Measurements from ENCODE around the gene ARPC1A.

Gene ARPC1A

DNA sequence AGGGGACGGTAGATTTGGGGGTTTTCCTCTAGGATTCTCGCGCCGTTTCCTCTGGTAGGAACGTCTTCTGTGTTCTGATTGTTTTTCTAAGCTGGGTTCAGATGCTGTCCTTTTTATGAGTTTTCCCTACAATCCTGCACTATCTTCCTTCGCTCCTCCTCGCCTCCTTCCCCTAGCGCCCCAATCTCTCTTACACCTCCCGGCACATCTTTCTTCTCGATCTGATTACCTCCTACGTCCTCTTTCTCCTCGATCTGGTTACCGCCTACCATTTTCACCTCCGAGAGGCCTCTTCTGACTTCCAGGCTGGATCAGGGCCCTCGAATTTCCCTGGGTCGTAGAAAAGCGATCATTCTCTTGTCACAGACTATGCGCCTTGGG is 83.5 kb downstream of the ARPC1A start:
- TF ChIP-seq, protein P1, sequence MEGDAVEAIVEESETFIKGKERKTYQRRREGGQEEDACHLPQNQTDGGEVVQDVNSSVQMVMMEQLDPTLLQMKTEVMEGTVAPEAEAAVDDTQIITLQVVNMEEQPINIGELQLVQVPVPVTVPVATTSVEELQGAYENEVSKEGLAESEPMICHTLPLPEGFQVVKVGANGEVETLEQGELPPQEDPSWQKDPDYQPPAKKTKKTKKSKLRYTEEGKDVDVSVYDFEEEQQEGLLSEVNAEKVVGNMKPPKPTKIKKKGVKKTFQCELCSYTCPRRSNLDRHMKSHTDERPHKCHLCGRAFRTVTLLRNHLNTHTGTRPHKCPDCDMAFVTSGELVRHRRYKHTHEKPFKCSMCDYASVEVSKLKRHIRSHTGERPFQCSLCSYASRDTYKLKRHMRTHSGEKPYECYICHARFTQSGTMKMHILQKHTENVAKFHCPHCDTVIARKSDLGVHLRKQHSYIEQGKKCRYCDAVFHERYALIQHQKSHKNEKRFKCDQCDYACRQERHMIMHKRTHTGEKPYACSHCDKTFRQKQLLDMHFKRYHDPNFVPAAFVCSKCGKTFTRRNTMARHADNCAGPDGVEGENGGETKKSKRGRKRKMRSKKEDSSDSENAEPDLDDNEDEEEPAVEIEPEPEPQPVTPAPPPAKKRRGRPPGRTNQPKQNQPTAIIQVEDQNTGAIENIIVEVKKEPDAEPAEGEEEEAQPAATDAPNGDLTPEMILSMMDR (IDR thresholded peaks at IDR 0.05), result no peak

DNA sequence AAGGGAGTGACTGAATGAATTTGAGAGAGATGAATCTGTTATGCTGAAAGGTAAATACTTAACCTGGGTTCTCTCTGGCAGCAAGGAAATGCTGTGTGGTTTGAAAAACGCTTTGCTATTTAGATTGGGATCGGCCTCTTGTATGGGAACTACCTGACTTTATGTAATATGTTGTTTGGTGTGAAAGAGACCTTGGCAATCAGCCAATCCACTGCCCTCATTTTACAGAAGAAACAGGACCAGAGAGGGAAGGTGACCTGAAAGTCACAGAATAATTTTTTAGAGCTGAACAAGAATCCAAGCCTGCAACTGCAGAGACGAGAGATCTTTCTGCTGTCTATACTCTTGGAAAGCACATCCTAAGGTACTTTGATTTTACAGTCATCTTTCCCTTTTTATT is 84.1 kb downstream of the ARPC1A start:
- TF ChIP-seq, protein P1 (IDR thresholded peaks at IDR 0.05), result no peak

DNA sequence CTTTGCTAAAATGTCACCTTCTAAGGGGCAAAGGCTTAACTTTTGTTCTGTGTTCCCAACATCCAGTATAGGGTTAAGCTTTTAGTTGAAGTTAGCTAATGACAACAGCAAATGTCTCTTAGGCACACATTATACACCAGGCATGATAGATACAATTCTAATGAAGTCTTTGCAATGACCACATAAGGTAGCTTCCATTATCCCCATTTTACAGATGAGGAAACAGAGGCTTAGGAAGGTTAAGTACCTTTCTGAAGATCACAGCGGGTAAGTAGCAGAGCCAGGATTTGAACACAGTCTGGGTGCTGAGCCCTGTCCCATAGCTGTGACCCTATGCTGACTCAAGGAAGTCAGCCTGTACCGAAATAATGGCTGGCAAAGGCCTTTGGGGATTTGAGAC is 84.9 kb downstream of the ARPC1A start:
- TF ChIP-seq, protein P1 (IDR thresholded peaks at IDR 0.05), result no peak

DNA sequence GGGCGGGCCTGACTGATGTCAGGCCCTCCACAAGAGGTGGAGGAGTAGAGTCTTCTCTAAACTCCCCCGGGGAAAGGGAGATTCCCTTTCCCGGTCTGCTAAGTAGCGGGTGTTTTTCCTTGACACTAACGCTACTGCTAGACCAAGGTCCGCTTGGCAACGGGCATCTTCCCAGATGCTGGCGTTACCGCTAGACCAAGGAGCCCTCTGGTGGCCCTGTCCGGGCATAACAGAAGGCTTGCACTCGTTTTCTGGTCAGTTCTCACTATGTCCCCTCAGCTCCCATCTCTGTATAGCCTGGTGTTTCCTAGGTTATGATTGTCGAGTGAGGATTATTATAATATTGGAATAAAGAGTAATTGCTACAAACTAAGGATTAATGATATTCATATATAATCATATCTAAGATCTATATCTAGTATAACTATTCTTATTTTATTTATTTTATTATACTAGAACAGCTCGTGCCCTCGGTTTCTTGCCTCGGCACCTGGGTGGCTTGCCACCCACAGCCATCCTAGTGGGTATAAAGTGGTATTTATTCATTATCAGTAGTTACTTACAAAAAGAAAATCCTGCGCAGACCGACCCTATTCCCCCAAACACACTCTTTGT is 89.9 kb downstream of the ARPC1A start:
- TF ChIP-seq, protein P1 (IDR thresholded peaks at IDR 0.05), result peak; percentile 70

Measured in LNCAP (cell line).